GM18909 (cell line): Measurements from ENCODE around the gene SLC24A4.

Source experiments
- ATAC-seq: cut with Tn5 transposase; IDR thresholded peaks from one replicate; pipeline ENCODE4 v1.9.1; 2021; ENCODE audit warnings: mild to moderate bottlenecking; ENCODE audit not compliant: unreplicated experiment, poor library complexity

The SLC24A4 gene

GRCh38 chr14:92316176-92316575 is 6.8 kb upstream of the SLC24A4 start:
- no peak for ATAC-seq

GRCh38 chr14:92316937-92317336 is 6.0 kb upstream of the SLC24A4 start:
- no peak for ATAC-seq

GRCh38 chr14:92317511-92317910 is 5.5 kb upstream of the SLC24A4 start:
- ATAC-seq, result no peak

GRCh38 chr14:92321701-92322100 is 1.3 kb upstream of the SLC24A4 start:
- no peak for ATAC-seq

- no peak for ATAC-seq
Observed at GRCh38 chr14:92322516-92322915, 449 bp upstream of the SLC24A4 start.

GRCh38 chr14:92323916-92324818 is 1.2 kb downstream of the SLC24A4 start:
- ATAC-seq, result no peak

- no peak for ATAC-seq
Observed at GRCh38 chr14:92325835-92326234, 2.9 kb downstream of the SLC24A4 start.

GRCh38 chr14:92328664-92329255 is 5.8 kb downstream of the SLC24A4 start:
- no peak for ATAC-seq

GRCh38 chr14:92334050-92334449 is 11.1 kb downstream of the SLC24A4 start:
- no peak for ATAC-seq

- no peak for ATAC-seq
Observed at GRCh38 chr14:92336363-92336762, 13.4 kb downstream of the SLC24A4 start.

GRCh38 chr14:92339426-92339825 is 16.5 kb downstream of the SLC24A4 start:
- no peak for ATAC-seq

- no peak for ATAC-seq
Observed at GRCh38 chr14:92340071-92340470, 17.1 kb downstream of the SLC24A4 start.

GRCh38 chr14:92340931-92341330 is 18.0 kb downstream of the SLC24A4 start:
- ATAC-seq, result no peak

GRCh38 chr14:92341791-92342190 is 18.8 kb downstream of the SLC24A4 start:
- no peak for ATAC-seq

GRCh38 chr14:92348154-92348553 is 25.2 kb downstream of the SLC24A4 start:
- no peak for ATAC-seq

- no peak for ATAC-seq
Observed at GRCh38 chr14:92351750-92352149, 28.8 kb downstream of the SLC24A4 start.

- ATAC-seq, result no peak
Observed at GRCh38 chr14:92352158-92352985, 29.4 kb downstream of the SLC24A4 start.

- ATAC-seq, result no peak
Observed at GRCh38 chr14:92353447-92353846, 30.5 kb downstream of the SLC24A4 start.

GRCh38 chr14:92356677-92357076 is 33.7 kb downstream of the SLC24A4 start:
- no peak for ATAC-seq

GRCh38 chr14:92360651-92361370 is 37.8 kb downstream of the SLC24A4 start:
- ATAC-seq, result no peak
